Astrocyte of the cerebellum (primary cell): Measurements from ENCODE around the gene RAPGEF2.
A peak's percentile ranks its signal among the peaks of the same experiment; 100 is the strongest.
"Not testable (repeated sequence)": the region's sequence is repeated elsewhere in the genome, so short reads cannot be mapped to it uniquely, and the experiment has no call there.

Experiments used
- DNase-seq: peaks from one replicate; pipeline ENCODE4 v3.0.0-alpha.2; 2011; ENCODE audit warnings: low read depth
- H3K4me3 ChIP-seq: 2 replicates; pipeline ENCODE4 v1.5.1; 2011; ENCODE audit warnings: mild to moderate bottlenecking, low read depth, low read length, moderate library complexity
- CTCF ChIP-seq: IDR thresholded peaks from 2 replicates; pipeline ENCODE4 v1.5.1; 2012; ENCODE audit warnings: low read length, low read depth, moderate library complexity, mild to moderate bottlenecking; ENCODE audit errors: missing control alignments
- in situ Hi-C: cut with HindIII; loops from 2 replicates; pipeline ENCODE4 v1.10.0; 2017; ENCODE audit warnings: low sequenced_read_pairs

The RAPGEF2 gene

GRCh38 chr4:159069922-159070321 is 33.0 kb upstream of the RAPGEF2 start:
- H3K4me3 ChIP-seq = no peak overlapping the region
- in situ Hi-C loops = no loop called here
- no peak for TF ChIP-seq CTCF
- DNase-seq = peak; percentile 22

GRCh38 chr4:159070742-159071141 is 32.1 kb upstream of the RAPGEF2 start:
- no peak overlapping the region for H3K4me3 ChIP-seq
- TF ChIP-seq CTCF = no peak
- DNase-seq = peak; percentile 77
- in situ Hi-C loops = no loop called here

- DNase-seq = peak; percentile 96
- H3K4me3 ChIP-seq = no peak overlapping the region
- in situ Hi-C loops = no loop called here
- no peak for TF ChIP-seq CTCF
Observed at GRCh38 chr4:159071178-159071968, 31.5 kb upstream of the RAPGEF2 start.

- in situ Hi-C loops = no loop called here
- H3K4me3 ChIP-seq = no peak overlapping the region
- no peak for DNase-seq
- no peak for TF ChIP-seq CTCF
Observed at GRCh38 chr4:159071969-159072765, 30.7 kb upstream of the RAPGEF2 start.

GRCh38 chr4:159075531-159075932 is 27.3 kb upstream of the RAPGEF2 start:
- no peak for TF ChIP-seq CTCF
- no peak for DNase-seq
- in situ Hi-C loops = no loop called here
- no peak overlapping the region for H3K4me3 ChIP-seq

- H3K4me3 ChIP-seq, DNase-seq, in situ Hi-C loops: not testable (repeated sequence)
Observed at GRCh38 chr4:159077018-159077417, 25.9 kb upstream of the RAPGEF2 start.
